H9 (cell line): ENCODE results near the gene MXRA7. TPM values are rescaled to one million over a fixed set of nuclear protein-coding genes. Genes with fewer than 3 reads are reported as not detected.

Experiments used
- DNase-seq: peaks from one replicate; pipeline ENCODE4 v3.0.0-alpha.2; 2017
- H2AFZ ChIP-seq: one replicate; pipeline ENCODE4 v1.6.1; 2013; ENCODE audit warnings: mild to moderate bottlenecking, low read length, control low read depth, moderate library complexity
- H2AK5ac ChIP-seq: 2 replicates; pipeline ENCODE4 v1.6.1; 2013; ENCODE audit warnings: low read length, control low read depth, mixed read lengths; ENCODE audit not compliant: insufficient read length
- H2BK120ac ChIP-seq: one replicate; pipeline ENCODE4 v1.6.1; 2013; ENCODE audit warnings: low read depth, mild to moderate bottlenecking, low read length, control low read depth, inconsistent platforms; ENCODE audit not compliant: poor library complexity, severe bottlenecking
- H2BK12ac ChIP-seq: 2 replicates; pipeline ENCODE4 v1.6.1; 2013; ENCODE audit warnings: low read length, control low read depth, mixed read lengths, low read depth; ENCODE audit not compliant: insufficient read length
- H2BK15ac ChIP-seq: 2 replicates; pipeline ENCODE4 v1.6.1; 2013; ENCODE audit warnings: low read depth, low read length, control low read depth
- H2BK20ac ChIP-seq: one replicate; pipeline ENCODE4 v1.6.1; 2013; ENCODE audit warnings: low read depth, mild to moderate bottlenecking, low read length, control low read depth, inconsistent platforms; ENCODE audit not compliant: poor library complexity, severe bottlenecking
- H2BK5ac ChIP-seq: 2 replicates; pipeline ENCODE4 v1.6.1; 2013; ENCODE audit warnings: low read length, control low read depth, mixed read lengths; ENCODE audit not compliant: insufficient read length
- H3K14ac ChIP-seq: 2 replicates; pipeline ENCODE4 v1.6.1; 2013; ENCODE audit warnings: low read length, control low read depth; ENCODE audit not compliant: insufficient read depth
- H3K18ac ChIP-seq: 2 replicates; pipeline ENCODE4 v1.6.1; 2013; ENCODE audit warnings: low read depth, mild to moderate bottlenecking, mixed read lengths, low read length, control low read depth; ENCODE audit not compliant: insufficient read length
- H3K23ac ChIP-seq: 2 replicates; pipeline ENCODE4 v1.6.1; 2013; ENCODE audit warnings: low read length, control low read depth, mixed read lengths, low read depth; ENCODE audit not compliant: insufficient read length
- H3K23me2 ChIP-seq: 2 replicates; pipeline ENCODE4 v1.6.1; 2013; ENCODE audit warnings: low read depth, mild to moderate bottlenecking, mixed read lengths, low read length, control low read depth; ENCODE audit not compliant: insufficient read length, poor library complexity, severe bottlenecking
- H3K27ac ChIP-seq: 2 replicates; pipeline ENCODE4 v1.5.1; 2013; ENCODE audit warnings: low read length, control low read depth, mixed read lengths, low read depth; ENCODE audit not compliant: insufficient read length
- H3K27me3 ChIP-seq: 2 replicates; pipeline ENCODE4 v1.6.1; 2013; ENCODE audit warnings: low read length, control low read depth, inconsistent platforms; ENCODE audit not compliant: insufficient read depth
- H3K4ac ChIP-seq: 2 replicates; pipeline ENCODE4 v1.6.1; 2013; ENCODE audit warnings: low read depth, mild to moderate bottlenecking, control low read depth, inconsistent platforms, low read length, moderate library complexity
- H3K4me1 ChIP-seq: 2 replicates; pipeline ENCODE4 v1.6.1; 2013; ENCODE audit warnings: low read length, control low read depth, inconsistent platforms; ENCODE audit not compliant: insufficient read depth
- H3K4me2 ChIP-seq: 2 replicates; pipeline ENCODE4 v1.6.1; 2013; ENCODE audit warnings: low read length, control low read depth, mixed read lengths; ENCODE audit not compliant: insufficient read length, insufficient read depth
- H3K56ac ChIP-seq: 2 replicates; pipeline ENCODE4 v1.6.1; 2013; ENCODE audit warnings: low read depth, mild to moderate bottlenecking, mixed read lengths, low read length, control low read depth; ENCODE audit not compliant: insufficient read length
- H3K79me1 ChIP-seq: 2 replicates; pipeline ENCODE4 v1.6.1; 2013; ENCODE audit warnings: low read depth, mild to moderate bottlenecking, moderate library complexity, low read length, control low read depth, inconsistent platforms; ENCODE audit not compliant: insufficient read depth, poor library complexity, severe bottlenecking
- H3K79me2 ChIP-seq: 2 replicates; pipeline ENCODE4 v1.6.1; 2013; ENCODE audit warnings: low read length, control low read depth, inconsistent platforms; ENCODE audit not compliant: insufficient read depth
- H3K9ac ChIP-seq: 2 replicates; pipeline ENCODE4 v1.6.1; 2013; ENCODE audit warnings: low read length, control low read depth, mixed read lengths; ENCODE audit not compliant: insufficient read length; ENCODE audit errors: extremely low read depth
- H3K9me3 ChIP-seq: one replicate; pipeline ENCODE4 v1.6.1; 2013; ENCODE audit warnings: low read depth, low read length, inconsistent platforms; ENCODE audit not compliant: control insufficient read depth
- H3T11ph ChIP-seq: one replicate; pipeline ENCODE4 v1.6.1; 2013; ENCODE audit warnings: mild to moderate bottlenecking, low read length, control low read depth, inconsistent platforms
- H4K20me1 ChIP-seq: one replicate; pipeline ENCODE4 v1.6.1; 2013; ENCODE audit not compliant: control insufficient read depth, insufficient read length, insufficient read depth
- H4K5ac ChIP-seq: 2 replicates; pipeline ENCODE4 v1.6.1; 2013; ENCODE audit warnings: low read depth, mild to moderate bottlenecking, mixed read lengths, low read length, control low read depth; ENCODE audit not compliant: insufficient read length
- H4K8ac ChIP-seq: replicated peaks from 2 replicates; pipeline ENCODE4 v1.6.1; 2013; ENCODE audit warnings: low read length, control low read depth, mixed read lengths, low read depth; ENCODE audit not compliant: insufficient read length
- H4K91ac ChIP-seq: 2 replicates; pipeline ENCODE4 v1.6.1; 2013; ENCODE audit warnings: low read depth, mild to moderate bottlenecking, moderate library complexity, mixed read lengths, low read length, control low read depth; ENCODE audit not compliant: insufficient read length
- H3K27ac Mint-ChIP-seq, 3 experiments: 2 replicates in 2 of 3; 3 replicates in 1 of 3; pipeline ENCODE4 v1.8.0; 2020 to 2021; ENCODE audit warnings: mixed read lengths in 3 of 3, mild to moderate bottlenecking in 1 of 3, moderate library complexity in 1 of 3
- H3K27me3 Mint-ChIP-seq: 2 replicates; pipeline ENCODE4 v1.8.0; 2021; ENCODE audit warnings: low read depth, mild to moderate bottlenecking, moderate library complexity, mixed read lengths
- H3K36me3 Mint-ChIP-seq, 3 experiments: 2 replicates in 2 of 3; 3 replicates in 1 of 3; pipeline ENCODE4 v1.8.0; 2020 to 2021; ENCODE audit warnings: low read depth in 3 of 3, mixed read lengths in 3 of 3; ENCODE audit not compliant: insufficient read depth in 1 of 3
- H3K4me1 Mint-ChIP-seq, 2 experiments: 2 replicates each; pipeline ENCODE4 v1.8.0; 2020; ENCODE audit warnings: mixed read lengths in 2 of 2
- H3K4me3 Mint-ChIP-seq, 2 experiments: 2 replicates in 1 of 2; 3 replicates in 1 of 2; pipeline ENCODE4 v1.8.0; 2020 to 2021; ENCODE audit warnings: mild to moderate bottlenecking in 2 of 2, mixed read lengths in 2 of 2, moderate library complexity in 1 of 2
- H3K9me3 Mint-ChIP-seq, 2 experiments: 2 replicates in 1 of 2; 3 replicates in 1 of 2; pipeline ENCODE4 v1.8.0; 2020; ENCODE audit warnings: mild to moderate bottlenecking in 2 of 2, mixed read lengths in 2 of 2, moderate library complexity in 1 of 2
- WGBS: extraction: QIAGEN DNeasy Blood & Tissue Kit; methylation state at CpG from one replicate; pipeline ENCODE4 v1.1.7; 2013; ENCODE audit warnings: missing lambda C conversion rate, low lambda C conversion rate, mixed read lengths; ENCODE audit not compliant: insufficient read length; ENCODE audit errors: extremely low coverage; 5-methylcytosine and 5-hydroxymethylcytosine counted together
- total RNA-seq: library from RNA; stranded (reverse); gene quantifications from 2 replicates; pipeline ENCODE4 v1.2.1, GENCODE V29; 2021
- TF ChIP-seq, protein P1 (sequence below): fragments of 200-600 bp; sonication (generic); conservative IDR thresholded peaks from 3 replicates; pipeline ENCODE4 v1.8.0; 2021; ENCODE audit warnings: antibody characterized with exemption, mild to moderate bottlenecking

The MXRA7 gene
- total RNA-seq, 1 experiment from 2014 or later = 28.2 TPM

GRCh38 chr17:76758570-76758969 lies 47.8 kb upstream of the MXRA7 start:
- Histone ChIP-seq H3K4ac (no peak overlapping the region), H2AK5ac (no peak overlapping the region), H2BK20ac (no peak overlapping the region), H4K8ac (no peak overlapping the region), H2BK120ac (no peak overlapping the region), H3K14ac (no peak overlapping the region), H4K91ac (no peak overlapping the region), H3K79me1 (no peaks in the 10 kb centered on the region), H2BK12ac (no peak overlapping the region), H3K4me1 (no peaks in the 10 kb centered on the region), H3K4me2 (no peak overlapping the region), H3T11ph (no peak overlapping the region), H3K23me2 (no peaks in the 10 kb centered on the region), H4K20me1 (no peaks in the 10 kb centered on the region), H3K79me2 (no peaks in the 10 kb centered on the region), H3K9me3 (no peaks in the 10 kb centered on the region), H4K5ac (no peak overlapping the region), H3K27ac (no peak overlapping the region), H3K9ac (no peak overlapping the region), H2AFZ (no peak overlapping the region), H3K56ac (no peak overlapping the region), H2BK5ac (no peak overlapping the region), H3K27me3 (no peaks in the 10 kb centered on the region), H3K23ac (no peak overlapping the region), H3K18ac (no peak overlapping the region), H2BK15ac (no peak overlapping the region)
- Mint-ChIP-seq H3K27ac (no peak overlapping the region), H3K4me1 (peaks cover 0 to 6% of the 10 kb centered on the region in 2 experiments; a peak in 3 of 4 replicates), H3K4me3 (no peak overlapping the region), H3K9me3 (no peaks in the 10 kb centered on the region; a peak in 1 of 5 replicates), H3K27me3 (no peaks in the 10 kb centered on the region), H3K36me3 (peaks cover 16 to 35% (median 22%) of the 10 kb centered on the region in 3 experiments)
- WGBS = no CpG with 5 or more reads among the region's 3 CpGs
- TF ChIP-seq, protein P1, sequence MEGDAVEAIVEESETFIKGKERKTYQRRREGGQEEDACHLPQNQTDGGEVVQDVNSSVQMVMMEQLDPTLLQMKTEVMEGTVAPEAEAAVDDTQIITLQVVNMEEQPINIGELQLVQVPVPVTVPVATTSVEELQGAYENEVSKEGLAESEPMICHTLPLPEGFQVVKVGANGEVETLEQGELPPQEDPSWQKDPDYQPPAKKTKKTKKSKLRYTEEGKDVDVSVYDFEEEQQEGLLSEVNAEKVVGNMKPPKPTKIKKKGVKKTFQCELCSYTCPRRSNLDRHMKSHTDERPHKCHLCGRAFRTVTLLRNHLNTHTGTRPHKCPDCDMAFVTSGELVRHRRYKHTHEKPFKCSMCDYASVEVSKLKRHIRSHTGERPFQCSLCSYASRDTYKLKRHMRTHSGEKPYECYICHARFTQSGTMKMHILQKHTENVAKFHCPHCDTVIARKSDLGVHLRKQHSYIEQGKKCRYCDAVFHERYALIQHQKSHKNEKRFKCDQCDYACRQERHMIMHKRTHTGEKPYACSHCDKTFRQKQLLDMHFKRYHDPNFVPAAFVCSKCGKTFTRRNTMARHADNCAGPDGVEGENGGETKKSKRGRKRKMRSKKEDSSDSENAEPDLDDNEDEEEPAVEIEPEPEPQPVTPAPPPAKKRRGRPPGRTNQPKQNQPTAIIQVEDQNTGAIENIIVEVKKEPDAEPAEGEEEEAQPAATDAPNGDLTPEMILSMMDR = no peak
- DNase-seq = no peak
